ENCODE results near the gene SCLT1. TPM values are rescaled to one million over a fixed set of nuclear protein-coding genes. Genes with fewer than 3 reads are reported as not detected.

SCLT1 gene
- polyA plus RNA-seq, 1 of the 3 experiments (the other 2 are of a cell fraction), result 2.2 TPM

GRCh38 chr4:128853741-128854140, 239.6 kb downstream of the SCLT1 start:
- Histone ChIP-seq H3K9me2 (no peaks in the 10 kb centered on the region), H3K4me1 (ENCODE audit: control insufficient read depth in 1 of 2, insufficient read depth in 2 of 2, low read depth in 1 of 2, low read length in 1 of 2) (no peaks in the 10 kb centered on the region; a peak in 1 of 4 replicates), H3K27ac (ENCODE audit: low read depth in 2 of 2, low read length in 1 of 2) (no peak overlapping the region), H3K27me3 (ENCODE audit: insufficient read depth) (no peaks in the 10 kb centered on the region), H3K4me3 (ENCODE audit: low read depth in 2 of 2, low read length in 1 of 2) (no peak overlapping the region), H3K79me2 (ENCODE audit: insufficient read depth) (peaks cover 5% of the 10 kb centered on the region; the same call in 1 of the 2 replicates), H3K9me3 (no peaks in the 10 kb centered on the region), H3F3A (replicated peaks; ENCODE audit: insufficient read depth) (no peaks in the 10 kb centered on the region), H2AFZ (ENCODE audit: low read depth) (no peak overlapping the region), H3K36me3 (replicated peaks in 1 of 2; ENCODE audit: control insufficient read depth in 1 of 2, insufficient read depth in 2 of 2, low read length in 1 of 2) (peaks cover 51 to 85% of the 10 kb centered on the region in 2 experiments), H3K4me2 (no peak overlapping the region), H3K9ac (no peak overlapping the region), H4K20me1 (ENCODE audit: insufficient read depth) (no peaks in the 10 kb centered on the region)
- DNase-seq, result no peak
- CTCF ChIA-PET, result interaction anchor here (0.6 to 1.9 kb wide), 3 partner anchors 10 to 656 kb away, joined by 3 to 6 read pairs (median 4); no protein-coding TSS in a partner anchor
- no peak for TF ChIP-seq CTCF (IDR thresholded peaks at IDR 0.05)
- no peak for TF ChIP-seq EP300 (IDR thresholded peaks at IDR 0.05; ENCODE audit: borderline replicate concordance in 1 of 2, low read depth in 1 of 2, low read length in 1 of 2)
- TF ChIP-seq CHD2 (IDR thresholded peaks at IDR 0.05; ENCODE audit: low read length, partially characterized antibody), result no peak
- no peak for TF ChIP-seq USF1 (IDR thresholded peaks at IDR 0.05; ENCODE audit: borderline replicate concordance, low read depth)
- no peak for TF ChIP-seq RXRA (IDR thresholded peaks at IDR 0.05; ENCODE audit: borderline replicate concordance, low read depth)
- TF ChIP-seq TAF1 (IDR thresholded peaks at IDR 0.05; ENCODE audit: borderline replicate concordance, low read depth, low read length), result no peak
- no peak for TF ChIP-seq NFIC (IDR thresholded peaks at IDR 0.05; ENCODE audit: borderline replicate concordance)
- TF ChIP-seq GABPA (IDR thresholded peaks at IDR 0.05; ENCODE audit: low read depth), result no peak
- TF ChIP-seq YY1 (IDR thresholded peaks at IDR 0.05; ENCODE audit: low read depth), result no peak
- TF ChIP-seq NRF1 (IDR thresholded peaks at IDR 0.05; ENCODE audit: low read depth, low read length), result no peak
- TF ChIP-seq SIN3A (IDR thresholded peaks at IDR 0.05; ENCODE audit: borderline replicate concordance, low read depth, low read length), result no peak
- TF ChIP-seq EZH2phosphoT487 (IDR thresholded peaks at IDR 0.05; ENCODE audit: borderline replicate concordance, low read depth), result no peak
- no peak for TF ChIP-seq IRF3 (IDR thresholded peaks at IDR 0.05; ENCODE audit: low read depth, low read length)
- no peak for TF ChIP-seq MXI1 (IDR thresholded peaks at IDR 0.05; ENCODE audit: low read depth, low read length)
- POLR2A ChIA-PET, result no interaction called here
- WGBS (ENCODE audit: low lambda C conversion rate), result 94% methylated on average over 5 of the region's 5 CpGs
